CD4-positive, alpha-beta T cell (primary cell): Measurements from ENCODE around the gene COPE. TPM values are rescaled to one million over a fixed set of nuclear protein-coding genes. Genes with fewer than 3 reads are reported as not detected.
A peak's percentile ranks its signal among the peaks of the same experiment; 100 is the strongest.

Experiments used
- ATAC-seq: fragments of 200-7000 bp; cut with Tn5 transposase; one replicate; pipeline ENCODE4 v1.10.0; 2022; ENCODE audit warnings: mild to moderate bottlenecking; ENCODE audit not compliant: poor library complexity
- CTCF ChIA-PET: fragments of 350-600 bp; sonication (Branson Sonifier 250); formaldehyde crosslinking; loops from one replicate; lab custom pipeline; 2021; ENCODE audit warnings: antibody characterized with exemption, inconsistent platforms; lab: Charles Lee
- POLR2A ChIA-PET: fragments of 350-600 bp; sonication (Branson Sonifier 250); formaldehyde crosslinking; loops from one replicate; lab custom pipeline; 2021; ENCODE audit warnings: antibody characterized with exemption, inconsistent platforms; lab: Charles Lee
- DNase-seq, 14 experiments: peaks; one replicate each; pipeline ENCODE4 v3.0.0-alpha.2; 2013 to 2020; ENCODE audit warnings: mixed read lengths in 2 of 14
- H3K27ac ChIP-seq, 2 donors: one replicate each; pipeline versions ENCODE4 v1.5.1 to v1.7.0; 2013; ENCODE audit warnings: low read length in 2 of 2, low read depth in 1 of 2, mild to moderate bottlenecking in 1 of 2
- H3K27me3 ChIP-seq, 2 experiments: 1 replicate in 1 of 2; 2 replicates in 1 of 2; pipeline versions ENCODE4 v1.6.1 to v1.7.0; 2013; ENCODE audit warnings: low read length in 2 of 2, control low read depth in 1 of 2, mild to moderate bottlenecking in 1 of 2, moderate library complexity in 1 of 2; ENCODE audit not compliant: insufficient read depth in 2 of 2, control insufficient read depth in 1 of 2
- H3K36me3 ChIP-seq: one replicate; pipeline ENCODE4 v1.6.1; 2013; ENCODE audit warnings: low read length, control low read depth; ENCODE audit not compliant: insufficient read depth
- H3K4me1 ChIP-seq: one replicate; pipeline ENCODE4 v1.6.1; 2013; ENCODE audit warnings: low read length, control low read depth; ENCODE audit not compliant: insufficient read depth
- H3K4me3 ChIP-seq: one replicate; pipeline ENCODE4 v1.5.1; 2013; ENCODE audit warnings: mild to moderate bottlenecking, low read length, moderate library complexity
- H3K9me3 ChIP-seq, 2 experiments: 1 replicate in 1 of 2; 2 replicates in 1 of 2; pipeline versions ENCODE4 v1.6.1 to v1.7.0; 2013; ENCODE audit warnings: low read length in 2 of 2, mild to moderate bottlenecking in 2 of 2, control low read depth in 1 of 2, moderate library complexity in 1 of 2; ENCODE audit not compliant: control insufficient read depth in 1 of 2, insufficient read depth in 1 of 2
- H3K27ac Mint-ChIP-seq: one replicate; pipeline ENCODE4 v1.8.0; 2020; ENCODE audit warnings: mixed read lengths
- H3K27me3 Mint-ChIP-seq: one replicate; pipeline ENCODE4 v1.8.0; 2021; ENCODE audit warnings: mixed read lengths
- H3K36me3 Mint-ChIP-seq: one replicate; pipeline ENCODE4 v1.8.0; 2021; ENCODE audit warnings: low read depth, mixed read lengths
- H3K4me1 Mint-ChIP-seq: one replicate; pipeline ENCODE4 v1.8.0; 2021; ENCODE audit warnings: low read depth, mixed read lengths
- H3K4me3 Mint-ChIP-seq: one replicate; pipeline ENCODE4 v1.8.0; 2020; ENCODE audit warnings: mild to moderate bottlenecking, mixed read lengths
- H3K9me3 Mint-ChIP-seq: one replicate; pipeline ENCODE4 v1.8.0; 2020; ENCODE audit warnings: mixed read lengths
- intact Hi-C, 2 experiments: fragments of 100-400 bp; cut with DNase I in 1 of 2; cut with micrococcal nuclease in 1 of 2; formaldehyde crosslinking; loops; one replicate each; pipeline versions ENCODE4 v1.15.1 to v1.9.0; 2023 to 2025; cut with DNase I, micrococcal nuclease
- total RNA-seq, 174 experiments: library from RNA in 2 of 174; stranded (reverse) in 2 of 174; gene quantifications; one replicate each; pipeline ENCODE4 v1.2.3 and lab custom pipeline; 2021 to 2026
- TF ChIP-seq, protein P1 (sequence below): fragments of 200-600 bp; IDR thresholded peaks from one replicate; pipeline ENCODE4 v1.8.0; 2022; ENCODE audit warnings: antibody characterized with exemption, mild to moderate bottlenecking

The COPE gene
- total RNA-seq, 2 experiments from 2014 or later = 135 to 143 TPM

DNA sequence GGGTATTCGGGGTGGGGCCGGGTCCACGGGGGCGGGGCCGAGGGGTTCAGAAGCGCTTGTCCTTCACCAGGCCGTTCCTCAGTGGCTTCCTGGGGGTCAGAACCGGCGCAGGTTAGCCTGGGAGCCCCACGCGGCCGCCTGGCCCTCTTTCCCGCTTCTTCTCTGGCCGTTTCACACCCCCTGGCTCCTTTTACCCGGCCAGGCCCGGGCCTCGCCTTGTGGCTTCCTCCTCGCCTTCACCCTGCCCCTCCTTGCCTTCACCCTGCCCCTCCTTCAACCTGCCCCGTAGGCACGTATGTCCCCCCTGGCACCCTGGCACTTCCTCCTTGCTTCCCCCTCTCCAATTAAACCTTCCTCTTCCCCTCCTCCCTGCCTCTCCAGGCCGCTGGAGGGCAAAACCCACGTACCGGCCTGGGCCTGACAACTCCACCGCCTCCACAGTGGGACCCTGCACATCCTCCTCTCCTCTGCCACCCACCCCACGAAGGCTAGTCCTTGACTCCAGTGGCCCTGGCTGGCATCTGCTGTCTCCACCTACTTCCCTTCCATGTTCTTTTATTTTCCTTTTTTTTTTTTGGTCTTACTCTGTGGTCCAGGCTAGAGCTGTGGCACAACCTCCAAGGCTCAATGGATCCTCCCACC is 48.5 kb downstream of the COPE start:
- POLR2A ChIA-PET = no interaction called here
- Mint-ChIP-seq H3K4me3 (peak overlapping the region; percentile 25), H3K27me3 (peaks cover 12% of the 10 kb centered on the region), H3K9me3 (no peaks in the 10 kb centered on the region), H3K27ac (no peak overlapping the region), H3K36me3 (peaks cover 26% of the 10 kb centered on the region), H3K4me1 (peaks cover 17% of the 10 kb centered on the region)
- DNase-seq = peak in 1 of 14 experiments; percentile 15
- TF ChIP-seq, protein P1, sequence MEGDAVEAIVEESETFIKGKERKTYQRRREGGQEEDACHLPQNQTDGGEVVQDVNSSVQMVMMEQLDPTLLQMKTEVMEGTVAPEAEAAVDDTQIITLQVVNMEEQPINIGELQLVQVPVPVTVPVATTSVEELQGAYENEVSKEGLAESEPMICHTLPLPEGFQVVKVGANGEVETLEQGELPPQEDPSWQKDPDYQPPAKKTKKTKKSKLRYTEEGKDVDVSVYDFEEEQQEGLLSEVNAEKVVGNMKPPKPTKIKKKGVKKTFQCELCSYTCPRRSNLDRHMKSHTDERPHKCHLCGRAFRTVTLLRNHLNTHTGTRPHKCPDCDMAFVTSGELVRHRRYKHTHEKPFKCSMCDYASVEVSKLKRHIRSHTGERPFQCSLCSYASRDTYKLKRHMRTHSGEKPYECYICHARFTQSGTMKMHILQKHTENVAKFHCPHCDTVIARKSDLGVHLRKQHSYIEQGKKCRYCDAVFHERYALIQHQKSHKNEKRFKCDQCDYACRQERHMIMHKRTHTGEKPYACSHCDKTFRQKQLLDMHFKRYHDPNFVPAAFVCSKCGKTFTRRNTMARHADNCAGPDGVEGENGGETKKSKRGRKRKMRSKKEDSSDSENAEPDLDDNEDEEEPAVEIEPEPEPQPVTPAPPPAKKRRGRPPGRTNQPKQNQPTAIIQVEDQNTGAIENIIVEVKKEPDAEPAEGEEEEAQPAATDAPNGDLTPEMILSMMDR = no peak
- CTCF ChIA-PET = interaction anchor here (1.1 kb wide), 1 partner anchor 420 kb away, joined by 3 read pairs; no protein-coding TSS in a partner anchor
- ATAC-seq = no peak
- peaks cover 17% of the 10 kb centered on the region for H3K4me1 ChIP-seq
- no peaks in the 10 kb centered on the region for H3K9me3 ChIP-seq
- intact Hi-C loops = no loop called here
- H3K36me3 ChIP-seq = peaks cover 27% of the 10 kb centered on the region
- no peak overlapping the region for H3K27ac ChIP-seq
- H3K27me3 ChIP-seq = peaks cover 5 to 7% of the 10 kb centered on the region in 2 experiments
- no peak overlapping the region for H3K4me3 ChIP-seq

DNA sequence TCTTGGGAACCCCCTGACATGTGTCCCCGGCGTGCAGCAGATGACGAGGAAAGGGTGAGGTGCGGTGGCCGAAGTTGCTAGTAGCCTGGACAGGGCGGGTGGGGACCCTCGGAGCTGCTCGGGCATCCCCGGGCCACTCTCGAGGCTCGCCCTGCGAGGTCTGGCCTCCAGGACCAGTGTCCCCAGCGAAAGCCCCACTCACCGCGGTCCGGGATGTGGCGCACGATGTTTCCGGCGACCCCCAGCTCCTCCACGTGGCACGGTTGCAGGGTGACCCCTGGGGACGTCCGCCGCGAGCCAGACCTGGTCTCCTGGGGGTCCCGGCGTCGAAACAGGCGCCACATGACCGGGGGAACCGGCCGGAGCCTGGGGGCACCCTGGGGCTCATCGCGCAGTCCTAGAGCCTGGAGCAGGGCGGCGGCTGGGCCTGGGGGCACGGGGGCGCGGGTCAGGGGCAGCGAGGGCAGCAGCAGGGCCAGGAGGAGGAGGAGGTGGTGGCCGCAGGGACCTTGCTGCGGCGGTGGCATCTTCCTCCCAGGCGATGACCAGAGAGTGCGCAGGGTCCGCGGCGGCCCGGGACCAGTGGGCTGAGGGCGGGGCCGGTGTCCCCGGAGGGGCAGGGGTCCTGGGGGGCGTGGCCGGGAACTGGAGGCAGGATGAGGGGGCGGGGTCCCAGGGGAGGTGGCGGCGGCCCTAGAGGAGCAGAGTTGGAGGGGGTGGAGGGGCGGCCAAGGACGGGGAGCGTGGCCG is 49.2 kb downstream of the COPE start:
- Histone ChIP-seq H3K4me1 (peaks cover 17% of the 10 kb centered on the region), H3K27ac (no peak overlapping the region), H3K27me3 (peaks cover 5 to 7% of the 10 kb centered on the region in 2 experiments), H3K4me3 (no peak overlapping the region), H3K36me3 (peaks cover 34% of the 10 kb centered on the region), H3K9me3 (no peaks in the 10 kb centered on the region)
- Mint-ChIP-seq H3K4me1 (peaks cover 17% of the 10 kb centered on the region), H3K4me3 (no peak overlapping the region), H3K36me3 (peaks cover 33% of the 10 kb centered on the region), H3K27me3 (peaks cover 12% of the 10 kb centered on the region), H3K27ac (no peak overlapping the region), H3K9me3 (no peaks in the 10 kb centered on the region)
- intact Hi-C loops = loop anchor here in 1 of 2 experiments (5.0 kb wide), 3 partner anchors 278 to 418 kb away; no protein-coding TSS in a partner anchor
- DNase-seq (peak in 1 of 14 experiments; percentile 34), ATAC-seq (no peak)
- POLR2A ChIA-PET = interaction anchor here (0.7 kb wide), 1 partner anchor 8 kb away, joined by 3 read pairs; no protein-coding TSS in a partner anchor
- TF ChIP-seq, protein P1 = no peak
- CTCF ChIA-PET = interaction anchor here (1.1 kb wide), 1 partner anchor 419 kb away, joined by 3 read pairs; no protein-coding TSS in a partner anchor

DNA sequence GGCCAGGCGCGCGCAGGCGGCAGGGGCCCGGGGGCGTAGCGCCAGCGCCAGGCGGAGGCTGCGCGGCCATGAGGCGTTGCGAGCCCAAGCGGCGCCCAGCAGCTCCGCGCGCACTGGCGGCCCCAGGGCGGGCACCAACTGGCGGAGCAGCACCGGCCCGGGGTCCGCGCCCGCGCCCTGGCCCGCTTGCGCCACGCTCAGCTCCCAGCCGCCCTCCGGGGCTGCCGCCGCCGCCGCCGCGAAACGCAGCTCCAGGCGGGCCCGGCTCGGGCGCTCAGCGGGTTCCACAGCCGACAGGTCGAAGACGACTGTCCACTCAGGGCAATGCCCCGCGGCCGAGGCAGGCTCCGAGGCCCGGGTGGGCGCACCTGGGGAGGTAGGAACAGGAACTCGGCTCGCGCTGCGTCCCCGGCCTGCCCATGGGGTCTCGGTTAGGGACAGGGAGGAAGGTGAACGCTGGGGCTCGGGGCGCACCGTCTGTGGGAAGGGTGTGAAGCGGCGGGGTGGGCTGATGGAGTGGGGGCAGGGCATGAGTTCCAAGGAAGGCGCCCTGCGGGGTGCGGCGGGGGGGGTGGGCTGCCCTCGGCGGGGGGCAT is 50.1 kb downstream of the COPE start:
- H3K4me3 ChIP-seq = no peak overlapping the region
- peaks cover 12% of the 10 kb centered on the region for H3K27me3 Mint-ChIP-seq
- TF ChIP-seq, protein P1 = no peak
- intact Hi-C loops = loop anchor here in 1 of 2 experiments (5.0 kb wide), 3 partner anchors 277 to 417 kb away; no protein-coding TSS in a partner anchor
- no peaks in the 10 kb centered on the region for H3K9me3 Mint-ChIP-seq
- H3K4me1 Mint-ChIP-seq = peaks cover 17% of the 10 kb centered on the region
- no peak overlapping the region for H3K27ac Mint-ChIP-seq
- peaks cover 42% of the 10 kb centered on the region for H3K36me3 ChIP-seq
- H3K9me3 ChIP-seq = no peaks in the 10 kb centered on the region
- peaks cover 40% of the 10 kb centered on the region for H3K36me3 Mint-ChIP-seq
- H3K27me3 ChIP-seq = peaks cover 5 to 7% of the 10 kb centered on the region in 2 experiments
- H3K4me1 ChIP-seq = peaks cover 17% of the 10 kb centered on the region
- H3K27ac ChIP-seq = no peak overlapping the region
- H3K4me3 Mint-ChIP-seq = no peak overlapping the region
- no peak for ATAC-seq
- ChIA-PET CTCF (no interaction called here), POLR2A (no interaction called here)
- DNase-seq = peak in 1 of 14 experiments; percentile 31
